ENCODE measurements around the gene SBK1.

SBK1 gene

DNA sequence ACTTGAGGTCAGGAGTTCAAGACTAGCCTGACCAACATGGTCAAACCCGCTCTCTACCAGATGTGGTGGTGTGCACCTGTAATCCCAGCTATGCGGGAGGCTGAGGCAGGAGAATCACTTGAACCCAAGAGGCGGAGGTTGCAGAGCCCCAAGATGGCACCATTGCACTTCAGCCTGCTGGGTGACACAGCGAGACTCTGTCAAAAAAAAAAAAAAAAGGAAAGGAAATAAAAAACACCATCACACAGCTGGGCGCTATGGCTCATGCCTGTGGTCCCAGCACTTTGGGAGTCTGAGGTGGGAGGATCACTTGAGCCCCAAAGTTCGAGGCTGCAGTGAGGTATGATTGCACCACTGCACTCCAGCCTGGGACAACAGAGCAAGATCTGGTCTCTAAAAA is 13.3 kb upstream of the SBK1 start:
- no peak for TF ChIP-seq CTCF (IDR thresholded peaks at IDR 0.05; ENCODE audit: low read depth, low read length, missing control alignments)
- in situ Hi-C loops (cut with HindIII; ENCODE audit: low sequenced_read_pairs) = no loop called here
- no peak for DNase-seq (ENCODE audit: low read depth)
- H3K4me3 ChIP-seq (ENCODE audit: low read depth, low read length) = no peak overlapping the region

DNA sequence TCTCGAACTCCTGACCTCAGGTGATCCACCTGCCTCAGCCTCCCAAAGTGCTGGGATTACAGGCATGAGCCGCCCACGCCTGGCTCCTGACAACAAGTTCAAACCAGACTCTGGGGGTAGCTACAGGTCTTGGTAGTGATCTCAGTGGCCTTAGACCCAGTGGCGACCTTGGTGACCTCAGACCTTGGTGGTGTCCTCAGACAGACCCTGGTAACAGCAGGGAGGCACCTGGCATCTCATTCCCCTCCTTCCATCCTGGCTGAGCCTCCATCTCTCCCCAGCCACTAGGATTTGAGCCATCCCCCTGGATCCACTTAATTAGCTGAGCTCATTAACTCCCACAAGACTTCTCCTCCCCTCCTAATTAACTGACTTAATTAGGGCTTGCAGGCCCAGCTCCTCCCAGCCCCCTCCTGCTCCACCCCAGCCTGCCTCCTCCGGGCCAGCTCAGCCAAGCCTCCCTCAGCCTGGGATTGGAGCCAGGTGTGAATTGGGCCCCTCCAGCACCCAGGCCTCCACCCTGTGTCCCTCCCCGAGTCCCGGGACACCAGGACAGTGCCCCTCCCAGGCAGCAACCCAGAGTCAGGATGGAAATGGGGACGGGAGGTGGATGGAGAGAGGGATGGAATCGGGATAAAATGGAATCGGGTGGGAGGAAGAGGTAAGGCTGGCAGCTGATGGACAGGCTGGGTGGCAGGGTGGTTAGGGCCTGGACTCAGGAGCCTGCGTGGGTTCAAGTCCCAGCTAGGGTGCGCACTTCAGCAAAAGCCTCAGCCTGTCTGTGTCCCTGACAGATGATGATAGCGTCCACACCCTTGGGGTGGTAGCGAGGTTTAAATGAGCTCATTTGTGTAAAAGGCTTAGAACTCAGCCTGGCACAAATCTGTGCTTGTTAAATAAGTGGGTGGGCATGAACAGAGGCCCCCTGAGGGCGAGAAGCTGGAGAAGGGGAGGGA is 11.2 kb upstream of the SBK1 start:
- in situ Hi-C loops (cut with HindIII; ENCODE audit: low sequenced_read_pairs) = no loop called here
- no peak for TF ChIP-seq CTCF (IDR thresholded peaks at IDR 0.05; ENCODE audit: low read depth, low read length, missing control alignments)
- no peak overlapping the region for H3K4me3 ChIP-seq (ENCODE audit: low read depth, low read length)
- DNase-seq (ENCODE audit: low read depth) = no peak

DNA sequence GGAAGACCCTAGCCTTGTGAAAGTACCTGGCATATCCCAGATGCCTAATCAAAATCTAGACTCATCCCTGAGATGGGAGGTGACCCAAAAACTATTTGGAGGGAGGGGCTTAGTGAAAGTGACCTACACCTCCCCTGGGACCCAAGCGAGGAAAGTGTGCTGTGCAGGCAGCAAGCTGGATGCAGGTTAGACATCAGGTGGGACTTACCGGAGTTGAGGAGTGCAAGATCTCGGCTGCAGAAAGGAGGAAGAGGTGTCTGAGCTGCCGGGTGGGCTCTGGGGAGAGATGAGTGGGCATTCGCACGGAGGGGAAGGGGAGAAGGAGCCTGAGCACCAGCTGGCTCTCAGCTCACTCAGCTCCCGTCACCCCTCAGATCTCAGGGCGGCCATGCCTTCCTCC is 10.3 kb upstream of the SBK1 start:
- H3K4me3 ChIP-seq (ENCODE audit: low read depth, low read length) = no peak overlapping the region
- in situ Hi-C loops (cut with HindIII; ENCODE audit: low sequenced_read_pairs) = no loop called here
- no peak for TF ChIP-seq CTCF (IDR thresholded peaks at IDR 0.05; ENCODE audit: low read depth, low read length, missing control alignments)
- DNase-seq (ENCODE audit: low read depth) = no peak

GRCh38 chr16:28283173-28283572 is 9.2 kb upstream of the SBK1 start:
- no peak overlapping the region for H3K4me3 ChIP-seq (ENCODE audit: low read depth, low read length)
- no peak for DNase-seq (ENCODE audit: low read depth)
- in situ Hi-C loops (cut with HindIII; ENCODE audit: low sequenced_read_pairs) = no loop called here
- TF ChIP-seq CTCF (IDR thresholded peaks at IDR 0.05; ENCODE audit: low read depth, low read length, missing control alignments) = no peak

GRCh38 chr16:28283798-28284577 is 8.3 kb upstream of the SBK1 start:
- in situ Hi-C loops (cut with HindIII; ENCODE audit: low sequenced_read_pairs) = no loop called here
- no peak for DNase-seq (ENCODE audit: low read depth)
- no peak overlapping the region for H3K4me3 ChIP-seq (ENCODE audit: low read depth, low read length)
- TF ChIP-seq CTCF (IDR thresholded peaks at IDR 0.05; ENCODE audit: low read depth, low read length, missing control alignments) = no peak

- H3K4me3 ChIP-seq (ENCODE audit: low read depth, low read length) = no peak overlapping the region
- TF ChIP-seq CTCF (IDR thresholded peaks at IDR 0.05; ENCODE audit: low read depth, low read length, missing control alignments) = no peak
- in situ Hi-C loops (cut with HindIII; ENCODE audit: low sequenced_read_pairs) = no loop called here
- DNase-seq (ENCODE audit: low read depth) = no peak
These were observed 6.7 kb upstream of the SBK1 start for GRCh38 chr16:28285649-28286048.

All from astrocyte of the cerebellum (primary cell).